Measurements from ENCODE around the gene CGB5.

GRCh38 chr19:49009828-49010227 is 33.8 kb upstream of the CGB5 start:
- TF ChIP-seq EZH2 (IDR thresholded peaks at IDR 0.05; ENCODE audit: low read length, unreplicated experiment) (no peak), CTCF (conservative IDR thresholded peaks at IDR 0.05; ENCODE audit: low read depth, low read length) (no peak)

Measured in PC-3 (cell line).